GM18511 (cell line): Measurements from ENCODE around the gene RGS10.
"Not testable (repeated sequence)": the region's sequence is repeated elsewhere in the genome, so short reads cannot be mapped to it uniquely, and the experiment has no call there.

Experiments
- ATAC-seq: cut with Tn5 transposase; IDR thresholded peaks from one replicate; pipeline ENCODE4 v1.9.1; 2021; ENCODE audit warnings: mild to moderate bottlenecking, moderate library complexity; ENCODE audit not compliant: unreplicated experiment

Gene RGS10

GRCh38 chr10:119473771-119474170, 68.7 kb downstream of the RGS10 start:
- ATAC-seq, result no peak

- ATAC-seq, result no peak
These were observed 71.4 kb downstream of the RGS10 start for GRCh38 chr10:119470920-119471702.

DNA sequence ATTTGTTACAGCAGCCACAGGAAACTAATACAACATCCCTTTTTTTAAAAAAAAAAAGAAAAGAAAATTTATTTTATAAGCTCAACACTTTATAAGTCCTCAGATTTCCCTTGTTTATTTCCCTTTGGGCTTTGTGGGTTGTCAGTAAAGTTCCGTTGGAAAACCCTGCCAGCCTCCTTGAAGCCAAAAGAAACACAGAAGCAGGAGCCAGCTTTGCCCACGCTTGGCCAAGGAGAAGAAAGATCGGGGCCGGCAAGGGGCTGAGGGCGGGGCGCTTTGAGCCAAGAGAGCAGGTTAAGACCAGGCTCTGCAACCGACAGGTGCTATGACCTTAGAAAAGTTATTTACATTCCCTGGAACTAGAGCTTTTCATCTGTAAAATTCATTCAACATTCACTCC, 72.7 kb downstream of the RGS10 start:
- ATAC-seq, result no peak

DNA sequence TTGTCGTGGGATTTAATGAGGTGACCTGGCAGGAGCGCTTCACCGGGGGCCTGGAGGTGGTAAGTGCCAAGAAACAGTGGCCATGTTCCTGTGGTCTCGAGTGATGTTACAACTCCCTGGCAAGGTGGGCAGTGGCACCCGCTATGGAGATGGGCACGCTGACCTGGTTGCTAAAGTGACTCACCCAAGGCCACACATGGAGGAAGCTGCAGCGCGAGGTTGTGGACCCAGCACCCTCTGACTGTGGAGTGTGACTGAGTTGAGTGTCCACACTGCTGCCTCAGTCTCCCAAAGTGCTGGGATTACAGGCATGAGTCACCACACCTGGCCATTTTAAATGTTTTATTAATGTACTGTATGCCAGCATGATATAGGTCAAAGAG, 73.2 kb downstream of the RGS10 start:
- ATAC-seq, result no peak

- ATAC-seq, result no peak
These were observed 73.8 kb downstream of the RGS10 start for GRCh38 chr10:119468542-119469324.

DNA sequence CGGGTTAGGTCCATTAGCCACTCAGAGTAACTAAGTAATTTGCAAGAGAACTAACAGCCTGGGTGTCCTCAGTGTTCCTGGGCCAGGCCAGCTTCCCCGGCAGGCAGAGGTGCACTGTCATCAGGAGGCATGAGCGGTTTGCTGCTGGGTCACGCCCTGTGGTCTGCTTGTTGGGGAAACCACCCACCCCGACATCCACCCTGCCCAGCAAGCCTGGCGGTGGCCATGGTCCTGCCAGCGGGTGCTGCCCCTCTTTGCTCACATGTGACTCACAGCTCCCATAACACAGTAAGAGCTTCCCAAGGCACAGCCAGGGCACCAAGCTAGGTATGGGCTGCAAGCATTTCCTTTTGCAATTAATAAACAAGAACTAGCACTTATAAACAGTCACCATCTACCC, 75.9 kb downstream of the RGS10 start:
- ATAC-seq, result no peak

DNA sequence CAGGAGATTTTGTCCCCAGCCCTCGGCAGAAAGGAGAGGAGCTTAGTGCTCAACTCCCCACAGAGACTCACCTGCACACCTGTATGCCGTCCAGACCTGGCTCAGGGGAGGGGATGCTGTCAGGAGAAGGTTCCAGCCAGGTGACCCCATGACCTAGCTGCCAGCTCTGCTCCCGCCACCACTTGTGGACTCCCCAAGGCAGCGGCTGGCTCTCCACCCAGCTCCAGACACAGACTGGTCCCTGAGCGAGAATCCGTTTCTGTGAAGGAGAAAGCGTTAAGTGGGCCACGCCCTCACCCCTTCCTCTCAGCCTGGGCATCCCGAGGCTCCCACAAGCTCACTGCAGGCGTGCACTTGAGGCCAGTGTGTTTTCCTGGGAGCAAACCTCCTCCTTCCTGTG, 76.4 kb downstream of the RGS10 start:
- no peak for ATAC-seq

GRCh38 chr10:119465085-119465484, 77.4 kb downstream of the RGS10 start:
- no peak for ATAC-seq

- not testable (repeated sequence) for ATAC-seq
These were observed 79.3 kb downstream of the RGS10 start for GRCh38 chr10:119463195-119463594.

DNA sequence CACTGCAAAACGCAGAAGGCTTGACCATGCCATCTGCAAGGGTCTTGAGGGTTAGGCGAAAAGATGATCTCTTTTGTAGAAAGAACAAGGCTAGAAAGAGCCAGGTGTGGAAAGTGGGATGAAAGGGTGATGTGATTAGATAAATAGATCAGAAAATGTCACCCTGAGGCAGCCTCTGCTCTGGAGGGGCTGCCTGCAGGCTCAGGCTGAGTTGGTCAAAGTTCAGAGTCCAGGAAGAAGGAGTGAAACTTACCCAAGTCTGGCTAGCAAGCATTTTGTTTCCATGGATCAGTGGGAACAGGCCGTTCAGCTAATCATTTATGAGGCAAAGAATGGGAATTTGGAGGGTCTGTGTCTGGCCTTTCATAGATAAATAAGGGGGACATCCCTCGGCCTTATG, 79.7 kb downstream of the RGS10 start:
- ATAC-seq, result no peak

DNA sequence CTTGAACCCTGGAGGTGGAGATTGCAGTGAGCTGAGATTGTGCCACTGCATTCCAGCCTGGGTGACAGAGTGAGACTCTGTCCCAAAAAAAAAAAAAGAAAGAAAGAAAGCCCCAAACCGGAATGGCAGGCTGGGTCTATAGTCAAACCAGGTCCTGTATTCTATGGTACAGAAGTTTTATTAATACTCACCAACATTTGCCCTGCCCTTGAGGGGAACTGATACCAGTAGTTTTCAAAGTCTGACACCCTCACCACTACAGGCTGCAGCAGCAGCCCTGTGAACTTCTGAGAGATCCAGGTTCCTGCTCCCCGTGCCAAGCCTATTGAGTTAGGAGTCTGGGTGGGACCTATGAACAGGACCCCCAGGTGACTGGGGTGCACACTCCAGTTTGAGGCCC, 80.6 kb downstream of the RGS10 start:
- ATAC-seq, result peak; percentile 82

DNA sequence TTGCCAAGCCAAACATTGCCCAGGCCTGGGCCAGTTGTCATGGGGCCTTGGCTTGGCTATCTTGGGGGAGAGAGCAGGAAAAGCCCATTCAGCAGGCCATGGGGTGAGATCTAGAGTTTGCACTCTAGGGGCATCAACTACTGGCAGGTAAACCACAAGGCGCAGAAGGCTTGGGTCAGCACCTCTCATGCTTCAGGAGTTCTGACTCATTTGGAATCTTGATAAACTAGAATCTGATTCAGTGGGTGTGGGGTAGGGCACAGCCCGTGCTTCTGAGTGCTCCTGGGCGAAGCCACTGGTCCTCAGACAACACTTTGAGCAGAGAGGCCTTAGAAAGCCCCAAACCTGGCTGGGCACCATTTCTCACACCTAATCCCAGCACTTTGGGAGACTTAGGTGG, 81.1 kb downstream of the RGS10 start:
- peak; percentile 86 for ATAC-seq

DNA sequence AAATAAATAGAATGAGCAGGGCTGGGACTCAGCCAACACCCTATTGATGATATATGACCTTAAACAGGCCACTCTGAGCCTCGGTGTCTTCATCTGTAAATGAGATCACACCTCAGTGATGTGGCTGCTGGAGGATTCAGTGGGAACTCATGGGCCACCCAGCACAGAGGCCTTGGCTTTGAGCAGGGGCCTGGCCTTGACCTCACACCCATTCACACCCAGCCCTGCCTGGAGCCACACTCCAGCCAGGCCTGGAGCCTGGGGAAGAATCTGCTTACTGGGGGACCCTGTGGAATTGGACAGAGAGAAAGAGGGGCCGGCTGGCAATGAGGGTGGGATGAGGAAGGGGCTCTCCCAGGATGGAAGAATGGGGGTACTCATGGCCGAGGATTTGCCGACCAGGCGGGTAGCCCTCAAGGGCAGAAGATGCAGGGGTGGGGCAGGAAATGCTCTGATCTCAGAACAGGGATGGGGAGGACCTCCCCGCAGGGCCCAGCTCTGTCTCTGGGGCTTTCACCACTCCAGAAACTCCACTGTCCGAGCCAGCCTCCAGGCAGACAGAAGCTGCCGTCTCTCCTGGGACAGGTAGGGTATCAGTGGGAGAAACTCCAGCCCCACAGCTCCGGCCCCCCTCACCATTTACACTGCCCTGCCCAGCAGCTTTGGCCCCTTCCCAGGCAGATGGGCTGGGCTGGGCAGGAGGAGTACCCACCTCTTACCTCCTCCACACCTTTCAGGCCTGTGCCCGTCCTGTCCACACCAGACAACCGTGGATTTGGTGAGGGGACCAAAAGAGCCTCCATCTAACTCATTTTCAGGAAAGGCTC, 81.9 kb downstream of the RGS10 start:
- ATAC-seq, result no peak

GRCh38 chr10:119459681-119460340, 82.7 kb downstream of the RGS10 start:
- no peak for ATAC-seq

DNA sequence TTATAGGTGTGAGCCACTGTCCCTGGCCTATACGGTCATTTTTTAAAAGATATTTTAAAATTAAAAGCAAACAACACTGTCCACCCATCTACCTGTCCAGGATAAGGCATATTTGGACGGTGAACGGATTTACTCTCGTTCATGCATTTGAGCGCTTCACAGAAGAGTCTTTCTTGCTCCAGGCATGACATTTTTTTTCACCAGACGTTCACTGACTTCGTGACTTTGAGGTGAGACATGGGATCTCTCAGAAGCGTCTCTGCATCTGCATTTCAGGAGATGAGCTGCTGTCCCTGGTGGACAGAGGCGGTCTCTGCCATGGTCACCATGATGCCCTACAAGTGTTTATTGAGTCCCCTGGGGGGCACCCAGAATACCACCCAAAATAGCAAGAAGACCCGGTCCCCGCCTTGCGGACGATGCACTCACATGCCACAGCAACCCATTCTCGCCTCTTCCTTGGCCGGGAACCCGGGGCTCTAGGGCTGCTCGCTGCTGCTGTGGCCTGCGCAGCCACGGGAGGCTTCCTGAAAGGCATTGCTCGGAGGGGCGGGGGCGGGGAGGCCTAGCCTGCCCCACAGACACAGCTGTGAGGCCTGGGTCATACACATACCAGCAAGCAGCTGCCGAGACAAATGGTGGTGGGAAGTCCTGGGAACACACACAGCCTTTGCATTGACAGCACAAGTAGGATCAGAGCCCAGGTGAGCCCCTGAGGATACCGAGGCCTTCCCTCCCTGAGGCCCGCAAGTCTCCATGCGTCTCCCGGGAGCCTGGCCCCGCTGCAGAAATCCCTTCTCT, 84.4 kb downstream of the RGS10 start:
- ATAC-seq, result no peak

DNA sequence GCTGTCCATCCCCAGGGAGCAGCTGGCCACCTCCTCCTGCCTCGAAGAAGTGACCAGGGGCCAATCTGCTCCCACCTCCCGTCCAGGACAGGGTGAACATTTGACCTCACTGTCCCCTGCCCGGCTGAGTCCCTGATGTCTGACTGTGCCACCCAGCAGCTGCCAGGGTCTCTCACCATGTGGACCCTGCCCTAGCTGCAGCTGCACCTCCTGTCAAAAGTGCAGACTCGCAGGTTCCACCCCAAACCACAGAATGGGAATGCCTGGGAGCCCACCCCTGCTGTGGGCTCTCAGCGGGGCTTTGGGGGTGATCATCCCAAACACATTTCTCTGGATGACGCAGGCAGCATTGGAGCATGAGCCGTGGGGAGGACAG, 86.1 kb downstream of the RGS10 start:
- ATAC-seq, result no peak

- ATAC-seq, result peak; percentile 67
These were observed 86.7 kb downstream of the RGS10 start for GRCh38 chr10:119455609-119456434.

DNA sequence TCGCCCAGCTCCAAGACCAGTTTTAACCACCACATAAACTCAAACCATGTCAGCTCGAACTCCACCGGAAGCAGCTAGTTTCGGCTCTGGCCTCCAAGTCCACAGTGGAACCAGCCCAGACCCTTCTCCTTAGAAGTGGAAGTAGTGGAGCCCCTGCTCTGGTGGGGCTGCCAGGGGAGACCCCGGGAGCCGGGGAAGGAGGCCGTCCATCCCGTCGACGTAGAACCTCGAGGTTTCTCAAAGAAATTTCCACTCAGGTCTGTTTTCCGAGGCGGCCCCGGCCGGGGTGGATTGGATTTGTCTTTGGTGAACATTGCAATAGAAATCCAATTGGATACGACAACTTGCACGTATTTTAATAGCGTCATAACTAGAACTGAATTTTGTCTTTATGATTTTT, 87.5 kb downstream of the RGS10 start:
- no peak for ATAC-seq

- no peak for ATAC-seq
These were observed 88.2 kb downstream of the RGS10 start for GRCh38 chr10:119454316-119454715.
